Trophoblast cell (in vitro differentiated cells and primary cell): ENCODE data around the gene LRRC74B.
"Not testable (repeated sequence)": the region's sequence is repeated elsewhere in the genome, so short reads cannot be mapped to it uniquely, and the experiment has no call there.

Experiments used
- DNase-seq, 2 donors: peaks; one replicate each; pipeline ENCODE4 v3.0.0-alpha.2; 2016
- H2AFZ ChIP-seq: 2 replicates; pipeline ENCODE4 v1.6.1; 2013; ENCODE audit warnings: low read length, moderate library complexity, mild to moderate bottlenecking; ENCODE audit not compliant: insufficient read depth, poor library complexity
- H2AK5ac ChIP-seq: 2 replicates; pipeline ENCODE4 v1.6.1; 2013; ENCODE audit warnings: mild to moderate bottlenecking, low read length
- H2BK120ac ChIP-seq: 2 replicates; pipeline ENCODE4 v1.6.1; 2013; ENCODE audit warnings: low read length, mild to moderate bottlenecking, moderate library complexity; ENCODE audit not compliant: insufficient read depth, poor library complexity
- H2BK12ac ChIP-seq: 2 replicates; pipeline ENCODE4 v1.6.1; 2013; ENCODE audit warnings: mild to moderate bottlenecking, low read length, moderate library complexity
- H2BK5ac ChIP-seq: 2 replicates; pipeline ENCODE4 v1.6.1; 2013; ENCODE audit warnings: low read length, low read depth, moderate library complexity, mild to moderate bottlenecking; ENCODE audit not compliant: poor library complexity
- H3K14ac ChIP-seq: 2 replicates; pipeline ENCODE4 v1.6.1; 2013; ENCODE audit warnings: mild to moderate bottlenecking, low read length
- H3K18ac ChIP-seq: 2 replicates; pipeline ENCODE4 v1.6.1; 2013; ENCODE audit warnings: mild to moderate bottlenecking, low read length
- H3K23ac ChIP-seq: 2 replicates; pipeline ENCODE4 v1.6.1; 2013; ENCODE audit warnings: low read length
- H3K27ac ChIP-seq: 2 replicates; pipeline ENCODE4 v1.5.1; 2013; ENCODE audit warnings: low read depth, mild to moderate bottlenecking, inconsistent platforms, low read length, moderate library complexity
- H3K27me3 ChIP-seq: 2 replicates; pipeline ENCODE4 v1.6.1; 2013; ENCODE audit warnings: inconsistent platforms, mild to moderate bottlenecking, low read length, moderate library complexity; ENCODE audit not compliant: insufficient read depth
- H3K36me3 ChIP-seq, 2 experiments: 1 replicate in 1 of 2; 2 replicates in 1 of 2; pipeline ENCODE4 v1.6.1; 2013; ENCODE audit warnings: low read length in 2 of 2, mild to moderate bottlenecking in 2 of 2, moderate library complexity in 1 of 2; ENCODE audit not compliant: insufficient read depth in 2 of 2, control insufficient read depth in 1 of 2
- H3K4ac ChIP-seq: 2 replicates; pipeline ENCODE4 v1.6.1; 2013; ENCODE audit warnings: low read depth, mild to moderate bottlenecking, low read length, moderate library complexity
- H3K4me1 ChIP-seq, 2 experiments: 1 replicate in 1 of 2; 2 replicates in 1 of 2; pipeline ENCODE4 v1.6.1; 2013; ENCODE audit warnings: low read length in 2 of 2, mild to moderate bottlenecking in 2 of 2, moderate library complexity in 1 of 2; ENCODE audit not compliant: insufficient read depth in 2 of 2, control insufficient read depth in 1 of 2
- H3K4me2 ChIP-seq: 2 replicates; pipeline ENCODE4 v1.6.1; 2013; ENCODE audit warnings: inconsistent platforms, mild to moderate bottlenecking, low read length, moderate library complexity
- H3K4me3 ChIP-seq: 2 replicates; pipeline ENCODE4 v1.5.1; 2013; ENCODE audit warnings: mild to moderate bottlenecking, low read depth, low read length, inconsistent platforms
- H3K79me1 ChIP-seq: one replicate; pipeline ENCODE4 v1.6.1; 2013; ENCODE audit warnings: low read length
- H3K79me2 ChIP-seq: 2 replicates; pipeline ENCODE4 v1.6.1; 2013; ENCODE audit warnings: low read length, mild to moderate bottlenecking; ENCODE audit not compliant: control insufficient read depth, insufficient read depth, poor library complexity
- H3K9ac ChIP-seq: 2 replicates; pipeline ENCODE4 v1.6.1; 2013; ENCODE audit warnings: mild to moderate bottlenecking, low read length
- H3K9me3 ChIP-seq: 2 replicates; pipeline ENCODE4 v1.6.1; 2013; ENCODE audit warnings: low read depth, mild to moderate bottlenecking, control low read depth, inconsistent platforms, low read length; ENCODE audit not compliant: insufficient read depth
- H4K12ac ChIP-seq: 2 replicates; pipeline ENCODE4 v1.6.1; 2013; ENCODE audit warnings: low read depth, mild to moderate bottlenecking, low read length, moderate library complexity
- H4K8ac ChIP-seq: 2 replicates; pipeline ENCODE4 v1.6.1; 2013; ENCODE audit warnings: low read depth, mild to moderate bottlenecking, low read length, moderate library complexity
- H4K91ac ChIP-seq: one replicate; pipeline ENCODE4 v1.6.1; 2013; ENCODE audit warnings: low read depth, mild to moderate bottlenecking, low read length, moderate library complexity
- WGBS: extraction: QIAGEN DNeasy Blood & Tissue Kit; methylation state at CpG from one replicate; pipeline ENCODE4 v1.1.7; 2013; ENCODE audit warnings: missing lambda C conversion rate; ENCODE audit not compliant: insufficient read length, insufficient coverage; ENCODE audit errors: extremely low coverage; 5-methylcytosine and 5-hydroxymethylcytosine counted together

LRRC74B gene

DNA sequence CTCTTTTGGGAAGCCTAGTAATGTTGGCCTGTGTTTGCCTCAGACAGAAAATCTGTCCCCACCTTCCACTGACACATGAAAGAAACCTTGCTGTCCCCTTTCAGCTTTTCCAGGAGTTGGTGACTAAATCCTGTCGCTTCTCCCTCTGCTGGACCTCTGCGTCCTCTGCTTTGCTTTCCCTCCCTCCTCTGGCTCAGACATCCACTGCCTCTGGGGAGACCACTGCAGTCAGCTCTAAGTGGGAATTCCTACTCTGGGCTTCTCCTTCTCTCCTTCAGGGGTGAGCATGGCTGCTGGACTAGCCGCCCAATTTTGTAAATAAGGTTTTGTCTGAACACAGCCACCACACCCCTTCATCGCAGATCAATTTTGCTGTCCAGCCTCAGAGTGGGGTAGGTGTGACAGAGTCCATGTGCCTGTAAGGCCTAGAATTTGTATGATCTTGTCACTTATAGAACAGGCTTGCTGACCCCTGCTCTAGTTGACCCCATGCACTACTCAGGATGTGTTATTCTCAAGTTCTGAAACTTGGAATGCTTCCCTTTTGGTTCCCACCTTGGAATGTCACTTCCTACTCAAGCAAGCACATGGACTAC is 23.0 kb downstream of the LRRC74B start:
- Histone ChIP-seq H3K79me1 (no peaks in the 10 kb centered on the region), H4K91ac (no peak overlapping the region), H3K27ac (no peak overlapping the region), H2BK120ac (no peak overlapping the region), H2AK5ac (no peak overlapping the region), H3K27me3 (no peaks in the 10 kb centered on the region), H3K14ac (no peak overlapping the region), H3K36me3 (no peaks in the 10 kb centered on the region), H2BK12ac (no peak overlapping the region), H2BK5ac (no peak overlapping the region), H3K4me1 (no peaks in the 10 kb centered on the region), H3K4me2 (no peak overlapping the region), H3K79me2 (no peaks in the 10 kb centered on the region), H3K9ac (no peak overlapping the region), H3K18ac (no peak overlapping the region), H3K4me3 (no peak overlapping the region), H3K9me3 (peaks cover 13% of the 10 kb centered on the region), H3K4ac (no peak overlapping the region), H4K8ac (no peak overlapping the region), H4K12ac (no peak overlapping the region), H2AFZ (no peak overlapping the region), H3K23ac (no peak overlapping the region)
- DNase-seq: no peak
- WGBS: no CpG with 5 or more reads among the region's 4 CpGs

DNA sequence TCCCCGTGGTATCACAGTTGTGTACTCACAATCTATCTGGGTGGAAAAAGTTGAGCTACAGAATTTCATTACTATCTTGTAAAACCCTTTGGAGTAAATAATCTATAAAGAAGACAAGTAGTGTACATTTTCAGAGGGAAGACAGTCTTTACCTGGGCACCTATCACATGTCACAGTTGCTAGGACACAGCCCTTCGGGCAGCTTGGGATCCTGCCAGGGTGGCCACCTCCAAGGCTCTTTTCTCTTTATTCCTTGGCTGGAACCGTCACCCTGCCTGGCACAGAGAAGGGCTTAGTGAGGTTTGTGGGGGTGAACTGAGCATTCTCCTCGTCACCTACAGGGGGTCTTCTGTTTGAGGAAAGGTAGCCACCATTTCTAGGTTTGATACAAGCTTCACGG is 23.6 kb downstream of the LRRC74B start:
- Histone ChIP-seq H3K14ac (no peak overlapping the region), H3K4me1 (no peaks in the 10 kb centered on the region), H4K91ac (no peak overlapping the region), H3K23ac (no peak overlapping the region), H3K4me3 (no peak overlapping the region), H4K12ac (no peak overlapping the region), H2AK5ac (no peak overlapping the region), H2BK12ac (no peak overlapping the region), H2AFZ (no peak overlapping the region), H3K4ac (no peak overlapping the region), H3K27me3 (no peaks in the 10 kb centered on the region), H3K27ac (no peak overlapping the region), H2BK5ac (no peak overlapping the region), H3K79me1 (no peaks in the 10 kb centered on the region), H3K4me2 (no peak overlapping the region), H3K18ac (no peak overlapping the region), H3K79me2 (no peaks in the 10 kb centered on the region), H3K36me3 (no peaks in the 10 kb centered on the region), H2BK120ac (no peak overlapping the region), H3K9me3 (peaks cover 13% of the 10 kb centered on the region), H3K9ac (no peak overlapping the region), H4K8ac (no peak overlapping the region)
- no peak for DNase-seq
- WGBS: no CpG with 5 or more reads among the region's 5 CpGs

DNA sequence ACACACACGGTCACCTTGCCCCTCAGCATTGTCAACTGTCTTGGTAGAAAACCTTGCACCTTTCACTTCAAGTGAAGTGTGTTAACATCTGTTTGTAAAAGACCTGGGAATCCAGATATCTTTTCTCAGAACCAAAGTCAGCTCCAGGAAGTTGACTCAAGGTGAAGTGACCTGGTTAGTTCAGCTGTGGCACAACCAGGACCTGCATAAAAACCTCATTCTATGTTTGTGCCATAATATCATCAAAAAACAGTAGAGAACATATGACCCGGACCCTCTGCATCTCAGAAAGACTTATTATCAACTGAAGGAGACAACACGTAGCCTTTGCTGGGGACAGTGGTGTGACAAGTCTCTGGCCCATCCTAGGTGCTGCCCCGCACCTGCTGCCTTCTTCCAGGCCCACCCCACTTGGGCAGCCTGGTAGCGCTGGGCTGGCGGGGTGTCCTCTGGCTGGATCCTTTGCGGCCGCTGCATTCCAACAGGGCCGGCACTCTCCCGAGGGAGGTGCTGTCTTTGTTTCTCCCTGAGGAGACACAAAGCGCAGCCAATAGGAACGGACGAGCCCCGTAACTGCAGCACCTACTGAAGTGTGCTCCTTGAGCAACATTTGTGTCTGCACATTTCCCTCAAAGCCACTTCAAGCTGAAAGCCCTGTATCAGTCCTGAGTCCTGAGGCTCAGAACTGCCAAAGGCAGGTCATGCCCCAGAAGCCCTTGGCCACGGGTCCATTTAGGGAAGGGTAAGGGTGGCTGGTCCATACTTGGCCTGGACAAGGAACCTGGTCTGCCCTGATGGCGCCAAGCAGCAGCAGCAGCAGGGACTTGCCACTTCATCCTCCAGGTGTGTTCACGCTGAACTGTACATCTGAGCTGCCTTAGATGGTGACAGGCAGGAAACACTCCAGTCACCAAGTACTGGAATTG is 25.2 kb downstream of the LRRC74B start:
- WGBS: no CpG with 5 or more reads among the region's 17 CpGs
- DNase-seq: no peak
- H3K9ac ChIP-seq: no peak overlapping the region

DNA sequence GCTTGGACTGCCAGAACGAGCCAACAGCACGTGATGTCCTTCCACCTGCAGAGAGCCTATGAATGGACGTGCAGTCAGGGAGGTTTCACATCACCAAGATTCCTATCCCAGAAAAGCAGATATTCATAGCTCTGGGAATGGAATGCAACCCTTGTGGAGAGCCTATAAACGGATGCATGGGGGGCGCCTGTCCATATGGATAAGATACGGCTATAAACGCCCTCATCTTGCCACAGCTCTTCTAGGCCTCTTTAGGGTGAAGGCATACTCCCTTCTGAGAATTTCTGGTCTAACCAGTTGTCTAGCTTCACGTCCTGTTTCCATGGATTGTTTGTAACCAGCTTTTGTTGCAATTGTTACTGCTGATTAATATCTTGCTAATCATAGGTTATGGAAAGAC is 26.1 kb downstream of the LRRC74B start:
- H4K12ac ChIP-seq, H3K4me2 ChIP-seq, DNase-seq, H3K27ac ChIP-seq, H2AFZ ChIP-seq, H3K4me3 ChIP-seq, H2BK12ac ChIP-seq, H4K8ac ChIP-seq, H3K23ac ChIP-seq, H3K14ac ChIP-seq, H3K18ac ChIP-seq, H3K79me2 ChIP-seq, H2BK120ac ChIP-seq, H2BK5ac ChIP-seq, H3K36me3 ChIP-seq, H3K27me3 ChIP-seq, H3K4me1 ChIP-seq, H3K4ac ChIP-seq, H2AK5ac ChIP-seq, H4K91ac ChIP-seq, H3K79me1 ChIP-seq, H3K9ac ChIP-seq: not testable (repeated sequence)
- peaks cover 13% of the 10 kb centered on the region for H3K9me3 ChIP-seq
- no CpG with 5 or more reads among the region's 8 CpGs for WGBS

More for the DNA sequence above, 25.2 kb downstream of the LRRC74B start:
- Histone ChIP-seq H4K12ac (no peak overlapping the region), H3K4me1 (no peaks in the 10 kb centered on the region), H3K79me2 (no peaks in the 10 kb centered on the region), H3K79me1 (no peaks in the 10 kb centered on the region), H2BK120ac (no peak overlapping the region), H3K14ac (no peak overlapping the region), H2AK5ac (no peak overlapping the region), H3K18ac (no peak overlapping the region), H2AFZ (no peak overlapping the region), H3K4me2 (no peak overlapping the region), H2BK12ac (no peak overlapping the region), H4K8ac (no peak overlapping the region), H3K23ac (no peak overlapping the region), H3K4ac (no peak overlapping the region), H3K36me3 (no peaks in the 10 kb centered on the region), H3K4me3 (no peak overlapping the region), H3K27ac (no peak overlapping the region), H3K9me3 (peaks cover 13% of the 10 kb centered on the region), H2BK5ac (no peak overlapping the region), H4K91ac (no peak overlapping the region), H3K27me3 (no peaks in the 10 kb centered on the region)
